HG03159 (cell line): Measurements from ENCODE around the gene C1R.
"Not testable (repeated sequence)": the region's sequence is repeated elsewhere in the genome, so short reads cannot be mapped to it uniquely, and the experiment has no call there.

Experiments used
- ATAC-seq: cut with Tn5 transposase; IDR thresholded peaks from one replicate; pipeline ENCODE4 v1.9.1; 2021; ENCODE audit warnings: mild to moderate bottlenecking, moderate library complexity; ENCODE audit not compliant: unreplicated experiment

Gene C1R

GRCh38 chr12:7039403-7039802, 52.8 kb downstream of the C1R start:
- ATAC-seq = no peak

- no peak for ATAC-seq
Observed at GRCh38 chr12:7038591-7038990, 53.7 kb downstream of the C1R start.

GRCh38 chr12:7037411-7037810, 54.8 kb downstream of the C1R start:
- ATAC-seq = not testable (repeated sequence)

GRCh38 chr12:7035463-7035862, 56.8 kb downstream of the C1R start:
- ATAC-seq = no peak

DNA sequence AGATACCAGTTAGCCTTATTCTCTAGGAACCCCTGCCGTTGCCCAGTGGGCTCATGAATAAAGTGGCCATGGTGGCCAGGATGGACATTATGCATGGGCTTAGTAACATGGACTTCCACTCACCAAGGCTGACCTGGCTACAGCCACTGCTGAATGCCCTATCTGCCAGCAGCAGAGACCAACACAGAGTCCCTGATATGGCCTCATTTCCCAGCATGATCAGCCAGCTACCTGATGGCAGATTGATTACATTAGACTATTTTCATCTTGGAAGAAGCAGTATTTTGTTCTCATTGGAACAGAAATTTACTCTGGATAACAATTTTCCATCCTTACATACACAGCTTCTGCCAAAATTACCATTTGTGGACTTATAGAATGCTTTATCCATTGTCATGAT, 57.8 kb downstream of the C1R start:
- ATAC-seq = no peak

DNA sequence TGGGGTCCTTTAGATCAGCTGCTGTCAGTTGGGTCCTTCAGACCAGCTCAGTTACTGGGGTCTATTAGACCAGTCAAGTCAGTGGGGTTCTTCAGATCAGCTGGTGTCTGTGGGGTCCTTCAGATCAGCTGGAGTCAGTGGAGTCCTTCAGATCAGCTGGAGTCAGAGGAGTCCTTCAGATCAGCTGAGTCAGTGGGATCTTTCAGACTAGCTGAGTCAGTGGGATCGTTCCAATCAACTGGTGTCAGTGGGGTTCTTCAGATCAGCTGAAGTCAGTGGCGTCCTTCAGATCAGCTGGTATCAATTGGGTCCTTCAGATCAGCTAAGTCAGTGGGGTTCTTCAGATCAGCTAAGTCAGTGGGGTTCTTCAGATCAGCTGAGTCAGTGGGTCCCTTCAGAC, 59.3 kb downstream of the C1R start:
- no peak for ATAC-seq

DNA sequence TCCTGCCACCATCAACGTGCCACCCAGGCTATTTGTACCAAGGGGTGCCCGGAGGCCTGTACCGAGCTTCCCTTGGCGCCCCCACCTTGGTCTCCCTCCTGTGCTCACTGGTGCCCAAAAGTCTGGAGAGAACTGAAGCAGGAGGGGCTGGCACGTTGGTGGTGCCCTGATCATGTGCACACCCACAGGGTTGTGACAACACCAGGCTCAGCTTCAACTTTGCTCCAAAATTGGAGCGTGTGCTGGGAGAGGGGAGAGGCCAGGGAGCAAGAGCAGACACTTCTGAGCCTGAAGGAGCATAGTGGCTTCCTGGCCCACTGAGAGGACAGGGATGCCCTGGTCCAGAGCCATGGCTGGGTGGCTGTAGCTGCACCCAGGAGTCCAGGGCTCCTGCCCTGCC, 60.9 kb downstream of the C1R start:
- ATAC-seq = no peak
